Activated CD4-positive, alpha-beta T cell treated with anti-CD3 and anti-CD28 coated beads, Interleukin-2, amount 10 ng/mL, durations not matched to agents 7 days and 5 days (primary cell): ENCODE data around the gene LMF2. TPM values are rescaled to one million over a fixed set of nuclear protein-coding genes. Genes with fewer than 3 reads are reported as not detected.

Source experiments
- CTCF ChIA-PET: fragments of 350-600 bp; sonication (Branson Sonifier 250); formaldehyde crosslinking; loops from one replicate; lab custom pipeline; 2021; ENCODE audit warnings: antibody characterized with exemption; lab: Charles Lee
- POLR2A ChIA-PET: fragments of 350-600 bp; sonication (Branson Sonifier 250); formaldehyde crosslinking; loops from one replicate; lab custom pipeline; 2021; ENCODE audit warnings: antibody characterized with exemption; lab: Charles Lee
- DNase-seq: peaks from one replicate; pipeline ENCODE4 v3.0.0-alpha.2; 2020
- H3K27ac Mint-ChIP-seq: one replicate; pipeline ENCODE4 v1.8.0; 2021; ENCODE audit warnings: mild to moderate bottlenecking, moderate library complexity, mixed read lengths
- H3K27me3 Mint-ChIP-seq: one replicate; pipeline ENCODE4 v1.8.0; 2021; ENCODE audit warnings: mixed read lengths
- H3K36me3 Mint-ChIP-seq: one replicate; pipeline ENCODE4 v1.8.0; 2021; ENCODE audit warnings: low read depth, mixed read lengths
- H3K4me1 Mint-ChIP-seq: one replicate; pipeline ENCODE4 v1.8.0; 2021; ENCODE audit warnings: mixed read lengths
- H3K4me3 Mint-ChIP-seq: one replicate; pipeline ENCODE4 v1.8.0; 2021; ENCODE audit warnings: mild to moderate bottlenecking, moderate library complexity, mixed read lengths
- H3K9me3 Mint-ChIP-seq: one replicate; pipeline ENCODE4 v1.8.0; 2021; ENCODE audit warnings: mixed read lengths
- total RNA-seq, 2 experiments: library from RNA; stranded (reverse); gene quantifications; one replicate each; pipeline ENCODE4 v1.2.3, GENCODE V29; 2021

LMF2 gene
- total RNA-seq, 2 experiments from 2014 or later = 130 to 139 TPM

DNA sequence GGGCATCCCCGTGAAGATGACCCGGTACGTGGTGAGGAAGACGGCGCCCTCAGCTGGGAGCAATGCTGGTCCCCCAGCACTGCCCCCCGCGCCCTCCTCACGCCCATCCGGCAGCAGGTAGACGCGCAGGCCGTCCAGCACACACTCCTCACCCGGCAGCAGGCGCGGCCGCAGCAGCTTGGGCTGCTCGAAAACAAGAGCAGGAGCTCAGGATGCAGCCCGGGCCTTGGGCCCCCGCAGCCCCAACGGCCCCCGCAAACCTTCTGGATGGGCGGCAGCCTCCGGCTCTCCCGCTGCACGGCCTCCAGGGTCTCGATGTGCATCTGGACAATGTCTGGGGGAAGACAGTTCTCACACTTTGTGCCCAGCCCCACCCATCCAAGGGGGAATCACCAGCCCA lies 46.0 kb downstream of the LMF2 start:
- Mint-ChIP-seq H3K27ac (no peak overlapping the region), H3K9me3 (no peaks in the 10 kb centered on the region)
- CTCF ChIA-PET = interaction anchor here (1.0 to 1.3 kb wide), 2 partner anchors 9 to 19 kb away, joined by 3 read pairs; no protein-coding TSS in a partner anchor

DNA sequence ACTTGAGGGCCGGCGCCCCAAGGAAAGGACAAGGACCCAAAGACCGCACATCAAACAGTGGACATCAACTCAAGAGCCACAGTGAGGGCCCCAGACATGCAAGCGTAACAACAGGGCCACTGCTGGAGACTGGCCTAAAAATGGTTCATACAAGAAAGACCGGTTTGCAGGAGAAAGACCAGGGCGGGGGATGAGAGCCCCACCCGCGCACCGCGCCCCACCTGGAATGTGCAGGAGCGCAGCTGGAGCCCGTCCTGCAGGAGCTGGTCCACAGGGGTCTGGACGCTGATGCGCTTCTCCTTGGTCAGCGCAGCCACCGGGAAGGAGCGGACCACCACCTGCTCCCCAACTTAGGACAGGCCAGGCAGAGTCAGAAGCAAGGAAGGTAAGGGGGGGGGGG lies 46.6 kb downstream of the LMF2 start:
- Mint-ChIP-seq H3K27me3 (no peaks in the 10 kb centered on the region), H3K4me1 (peaks cover 1% of the 10 kb centered on the region), H3K36me3 (peaks cover 49% of the 10 kb centered on the region), H3K4me3 (no peak overlapping the region), H3K27ac (no peak overlapping the region), H3K9me3 (no peaks in the 10 kb centered on the region)
- DNase-seq = no peak
- ChIA-PET CTCF (no interaction called here), POLR2A (interaction anchor here (0.6 kb wide), 1 partner anchor 12 kb away, joined by 4 read pairs; no protein-coding TSS in a partner anchor)

More for the DNA sequence above, 46.0 kb downstream of the LMF2 start:
- Mint-ChIP-seq H3K36me3 (peaks cover 54% of the 10 kb centered on the region), H3K4me1 (peaks cover 1% of the 10 kb centered on the region), H3K27me3 (no peaks in the 10 kb centered on the region), H3K4me3 (no peak overlapping the region)
- no peak for DNase-seq
- POLR2A ChIA-PET = no interaction called here

DNA sequence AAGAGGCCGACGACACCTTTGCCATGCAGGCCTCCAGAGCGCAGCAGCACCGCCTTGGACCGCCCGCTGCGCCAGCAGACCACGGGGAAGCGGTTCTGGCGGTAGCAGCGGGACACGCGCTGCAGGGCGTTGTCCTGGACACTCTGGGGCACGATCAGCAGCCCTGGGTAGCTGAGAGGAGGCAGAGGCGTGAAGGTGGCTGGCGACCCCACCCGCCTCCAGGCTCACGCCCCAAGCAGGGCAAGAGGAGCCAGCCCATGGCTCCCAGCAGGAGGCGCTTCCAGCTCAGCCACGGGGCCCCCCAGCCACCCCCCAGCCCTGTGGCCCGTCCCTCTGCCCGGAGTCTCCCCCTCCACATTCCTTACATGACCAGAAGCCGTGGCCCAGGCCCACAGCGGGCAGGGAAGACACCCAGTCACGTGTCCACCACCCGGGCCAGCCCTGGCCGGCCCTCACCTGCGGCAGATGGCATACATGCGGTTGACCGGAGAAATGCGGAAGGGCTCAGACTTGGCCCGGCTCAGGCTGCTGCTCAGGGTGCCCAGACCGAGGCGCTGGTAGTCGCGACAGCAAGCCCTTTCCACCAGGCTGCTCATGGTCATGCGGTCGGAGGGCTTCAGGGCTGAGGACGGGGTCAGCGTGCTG lies 47.9 kb downstream of the LMF2 start:
- DNase-seq = no peak
- Mint-ChIP-seq H3K9me3 (no peaks in the 10 kb centered on the region), H3K4me3 (no peak overlapping the region), H3K27ac (no peak overlapping the region), H3K36me3 (peaks cover 51% of the 10 kb centered on the region), H3K4me1 (peaks cover 1% of the 10 kb centered on the region), H3K27me3 (no peaks in the 10 kb centered on the region)
- CTCF ChIA-PET = no interaction called here
- POLR2A ChIA-PET = no interaction called here

DNA sequence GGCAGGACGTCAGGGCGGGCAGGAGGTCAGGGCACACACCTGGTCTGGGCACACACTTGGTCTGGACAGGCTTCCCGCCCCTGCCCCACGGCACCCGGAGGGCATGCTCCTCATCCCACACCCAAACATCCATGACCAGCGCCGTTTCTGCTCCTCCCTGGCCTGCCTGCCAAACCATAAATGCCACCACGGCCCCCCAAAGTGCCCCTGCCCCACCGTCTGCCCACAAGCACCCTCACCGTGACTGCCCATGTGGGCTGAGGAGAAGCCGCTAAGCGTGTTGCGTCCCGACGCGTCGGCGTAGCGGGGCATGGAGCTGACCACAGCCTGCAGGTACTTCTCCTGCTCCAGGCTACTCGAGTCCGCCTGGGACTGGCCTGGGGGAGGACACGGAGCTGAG lies 48.5 kb downstream of the LMF2 start:
- Mint-ChIP-seq H3K27ac (no peak overlapping the region), H3K9me3 (no peaks in the 10 kb centered on the region), H3K27me3 (no peaks in the 10 kb centered on the region), H3K36me3 (peaks cover 49% of the 10 kb centered on the region), H3K4me3 (no peak overlapping the region), H3K4me1 (peaks cover 1% of the 10 kb centered on the region)
- ChIA-PET CTCF (interaction anchor here (0.6 kb wide), 1 partner anchor 57 kb away, joined by 3 read pairs; no protein-coding TSS in a partner anchor), POLR2A (no interaction called here)
- no peak for DNase-seq

DNA sequence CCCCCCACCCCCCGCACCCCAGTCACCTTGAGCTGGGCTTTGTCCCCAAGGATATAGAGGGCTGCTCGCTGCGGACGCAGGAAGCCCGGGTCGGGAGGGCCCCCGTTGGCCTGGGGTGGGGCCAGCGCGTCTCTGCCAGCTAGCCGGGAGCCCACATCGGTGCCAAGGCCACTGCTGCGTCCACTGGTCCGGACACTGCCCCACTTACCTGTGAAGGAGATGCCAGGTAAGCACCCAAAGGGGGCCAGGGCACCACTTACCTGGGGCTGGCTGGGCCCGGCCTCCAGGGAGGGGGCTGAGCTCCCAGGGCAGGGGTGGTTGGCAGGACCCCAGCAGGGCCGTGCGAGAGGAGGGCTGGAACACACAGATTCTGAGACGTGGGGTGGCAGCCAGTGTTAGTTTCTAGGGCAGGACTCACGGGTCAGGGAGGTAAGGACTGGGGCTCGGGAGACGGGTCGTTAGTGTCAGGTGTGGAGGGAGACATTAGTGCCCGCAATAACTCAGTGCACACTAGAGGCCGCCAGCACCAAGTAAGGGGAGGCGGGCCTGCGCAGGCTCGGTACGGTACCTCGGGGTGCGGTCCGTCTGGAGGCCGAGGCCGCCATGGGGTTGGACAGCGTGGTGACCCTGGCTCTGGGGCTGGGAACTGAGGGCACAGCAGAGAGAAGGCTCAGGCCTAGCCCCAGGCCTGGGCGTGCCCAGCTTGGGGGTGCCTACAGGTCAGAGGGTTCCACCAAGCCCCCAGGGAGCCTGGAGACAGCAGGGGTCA lies 50.9 kb downstream of the LMF2 start:
- Mint-ChIP-seq H3K4me1 (peaks cover 4% of the 10 kb centered on the region), H3K9me3 (no peaks in the 10 kb centered on the region), H3K4me3 (no peak overlapping the region), H3K27me3 (no peaks in the 10 kb centered on the region), H3K36me3 (peaks cover 48% of the 10 kb centered on the region), H3K27ac (no peak overlapping the region)
- CTCF ChIA-PET = interaction anchor here (0.7 to 1.8 kb wide), 5 partner anchors 9 to 42 kb away, joined by 3 to 6 read pairs (median 4); no protein-coding TSS in a partner anchor
- POLR2A ChIA-PET = no interaction called here
- no peak for DNase-seq

DNA sequence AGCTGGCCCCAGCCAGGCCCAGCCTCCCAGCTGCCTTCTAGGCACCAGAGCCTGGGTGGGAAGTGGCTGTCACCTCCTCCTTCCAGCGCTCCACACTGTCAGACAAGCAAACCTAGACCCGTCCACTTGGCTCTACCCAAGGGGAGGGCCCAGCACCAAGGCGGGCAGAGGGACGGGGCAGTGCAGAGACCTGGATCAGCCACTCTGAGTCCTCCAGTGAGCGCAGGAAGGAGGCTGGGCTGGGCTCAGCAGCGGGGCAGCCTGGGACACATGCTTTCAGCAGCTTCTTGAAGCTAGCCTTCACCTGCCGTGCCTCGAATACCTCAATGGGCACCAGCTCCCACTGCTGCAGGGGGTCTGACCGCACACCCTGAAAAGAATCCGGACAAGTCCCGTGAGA lies 51.5 kb downstream of the LMF2 start:
- ChIA-PET POLR2A (no interaction called here), CTCF (interaction anchor here (0.7 to 1.6 kb wide), 6 partner anchors 8 to 114 kb away, joined by 3 to 6 read pairs (median 3); partner anchors contain the start of gene SCO2)
- no peaks in the 10 kb centered on the region for H3K27me3 Mint-ChIP-seq
- H3K36me3 Mint-ChIP-seq = peaks cover 52% of the 10 kb centered on the region
- no peaks in the 10 kb centered on the region for H3K9me3 Mint-ChIP-seq
- peaks cover 4% of the 10 kb centered on the region for H3K4me1 Mint-ChIP-seq
- no peak overlapping the region for H3K4me3 Mint-ChIP-seq
- H3K27ac Mint-ChIP-seq = no peak overlapping the region
- DNase-seq = no peak

DNA sequence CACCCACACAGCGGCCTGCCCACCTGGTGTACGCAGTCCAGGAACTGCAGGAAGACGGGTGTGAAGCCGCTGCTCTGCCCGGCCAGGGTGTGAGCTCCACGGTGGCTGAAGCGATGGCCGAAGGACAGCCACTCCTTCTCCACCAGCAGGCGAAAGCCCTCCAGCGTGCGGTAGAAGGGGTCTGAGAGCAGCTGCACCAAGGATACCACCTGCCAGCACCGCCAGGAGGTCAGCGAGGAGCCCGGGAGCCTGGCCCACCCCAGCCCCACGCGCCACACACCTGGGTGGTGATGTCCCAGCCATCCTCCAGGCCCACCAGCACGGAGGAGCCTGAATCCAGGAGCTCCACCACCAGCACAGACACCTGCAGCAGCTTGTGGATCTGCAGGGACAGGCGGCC lies 52.3 kb downstream of the LMF2 start:
- H3K4me3 Mint-ChIP-seq = no peak overlapping the region
- peaks cover 46% of the 10 kb centered on the region for H3K36me3 Mint-ChIP-seq
- ChIA-PET POLR2A (no interaction called here), CTCF (interaction anchor here (0.8 to 1.6 kb wide), 5 partner anchors 12 to 113 kb away, joined by 3 to 6 read pairs (median 3); partner anchors contain the start of gene SCO2)
- DNase-seq = no peak
- H3K27ac Mint-ChIP-seq = no peak overlapping the region
- no peaks in the 10 kb centered on the region for H3K9me3 Mint-ChIP-seq
- peaks cover 4% of the 10 kb centered on the region for H3K4me1 Mint-ChIP-seq
- no peaks in the 10 kb centered on the region for H3K27me3 Mint-ChIP-seq

DNA sequence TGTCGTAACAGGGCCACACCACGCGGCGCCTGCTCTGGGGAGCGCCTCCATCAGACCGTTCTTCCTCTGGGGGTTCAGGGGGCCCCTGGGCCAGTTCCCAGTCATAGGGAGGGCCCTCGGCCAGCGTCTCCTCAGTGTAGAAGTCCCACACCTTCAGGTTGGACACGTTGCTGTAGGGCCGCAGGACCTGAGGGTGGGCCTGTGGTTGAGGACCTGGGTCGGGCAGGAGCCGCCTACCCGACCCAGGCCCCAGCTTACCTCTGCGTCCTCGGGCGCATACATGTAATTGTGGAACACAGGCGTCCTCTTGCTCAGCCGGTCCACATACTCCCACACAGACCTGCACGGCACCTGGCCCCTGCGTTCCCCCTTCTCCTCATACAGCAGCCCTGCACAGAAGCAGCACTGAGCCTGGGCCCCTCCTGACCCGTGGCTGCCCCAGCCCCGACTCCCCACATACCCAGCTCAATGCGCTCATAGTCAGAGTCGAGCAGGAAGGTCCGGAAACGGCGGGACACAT lies 52.9 kb downstream of the LMF2 start:
- ChIA-PET CTCF (interaction anchor here (1.1 to 1.7 kb wide), 4 partner anchors 10 to 179 kb away, joined by 3 to 6 read pairs (median 4); partner anchors contain the start of gene SCO2), POLR2A (no interaction called here)
- no peak for DNase-seq
- Mint-ChIP-seq H3K4me3 (no peak overlapping the region), H3K27me3 (no peaks in the 10 kb centered on the region), H3K27ac (no peak overlapping the region), H3K36me3 (peaks cover 49% of the 10 kb centered on the region), H3K4me1 (peaks cover 7% of the 10 kb centered on the region), H3K9me3 (no peaks in the 10 kb centered on the region)

Other genes with a start within 250 kb of the LMF2 start
- gene MAPK12, start 246.0 kb downstream of the LMF2 start, total RNA-seq = 1 to 10 TPM; 2.9 TPM
- 10 to 100 TPM; 10.7 to 12.6 TPM for gene MAPK11, start 237.3 kb downstream of the LMF2 start, total RNA-seq
- gene PLXNB2, start 200.1 kb downstream of the LMF2 start, total RNA-seq = 10 to 100 TPM; 10.7 to 11.1 TPM
- gene DENND6B, start 180.7 kb downstream of the LMF2 start, total RNA-seq = 1 to 10 TPM; 3.1 to 3.6 TPM
- gene PPP6R2, start 164.4 kb downstream of the LMF2 start, total RNA-seq = 10 to 100 TPM; 55.6 to 67.6 TPM
- gene SBF1, start 32.7 kb downstream of the LMF2 start, total RNA-seq = 100 to 1,000 TPM; 211 to 224 TPM
- 1 to 10 TPM; 3.7 to 4.1 TPM for gene ADM2, start 26.2 kb downstream of the LMF2 start, total RNA-seq
- under 1 TPM in 1 of 2 experiments, not detected in 1; 0.23 TPM for gene MIOX, start 20.8 kb downstream of the LMF2 start, total RNA-seq
- gene NCAPH2, start 522 bp upstream of the LMF2 start, total RNA-seq = 100 to 1,000 TPM; 110 to 133 TPM
- 10 to 100 TPM in 1 of 2 experiments, 1 to 10 TPM in 1; 2.8 to 10.5 TPM for gene SCO2, start 17.9 kb upstream of the LMF2 start, total RNA-seq
- 100 to 1,000 TPM in 1 of 2 experiments, 10 to 100 TPM in 1; 92.2 to 126 TPM for gene TYMP, start 22.3 kb upstream of the LMF2 start, total RNA-seq
- gene KLHDC7B, start 38.2 kb upstream of the LMF2 start, total RNA-seq = 10 to 100 TPM; 15.6 to 16.0 TPM
- under 1 TPM in 1 of 2 experiments, not detected in 1; 0.87 TPM for gene SYCE3, start 55.2 kb upstream of the LMF2 start, total RNA-seq
- 100 to 1,000 TPM; 107 to 113 TPM for gene CPT1B, start 70.7 kb upstream of the LMF2 start, total RNA-seq
- gene CHKB, start 75.1 kb upstream of the LMF2 start, total RNA-seq = 100 to 1,000 TPM; 140 to 142 TPM
- gene MAPK8IP2, start 93.1 kb upstream of the LMF2 start, total RNA-seq = under 1 TPM; 0.29 to 0.37 TPM
- gene ARSA, start 120.5 kb upstream of the LMF2 start, total RNA-seq = 10 to 100 TPM; 64.2 to 66.5 TPM
- gene SHANK3, start 165.1 kb upstream of the LMF2 start, total RNA-seq = under 1 TPM; 0.02 to 0.04 TPM
- not detected for gene ACR, start 230.5 kb upstream of the LMF2 start, total RNA-seq